DMS114 treated with DMSO at 0.1 percent for 48 hours (cell line): ENCODE data around the gene MARCHF3.
"Not testable (repeated sequence)": the region's sequence is repeated elsewhere in the genome, so short reads cannot be mapped to it uniquely, and the experiment has no call there.

Source experiments
- DNase-seq: peaks from one replicate; lab custom pipeline; 2025; ENCODE audit not compliant: unreplicated experiment; lab: John Stamatoyannopoulos, UW

MARCHF3 gene

DNA sequence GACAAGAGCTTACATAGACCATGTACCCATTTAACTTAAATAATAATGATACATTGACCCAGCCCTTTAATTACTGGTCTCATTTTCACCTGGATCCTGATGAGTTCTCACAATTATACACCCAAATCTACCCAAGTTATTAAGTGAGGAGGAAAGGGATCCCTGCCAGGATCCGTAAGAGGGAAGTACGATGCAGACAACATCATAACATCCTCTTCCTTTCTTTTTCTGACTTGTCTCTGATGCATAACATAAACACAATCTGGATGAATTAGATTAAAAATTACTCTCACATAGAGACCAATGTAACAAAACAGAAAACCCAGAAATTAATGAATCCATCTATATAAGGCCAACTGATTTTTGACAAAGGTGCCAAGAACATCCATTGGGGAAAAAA lies 17.0 kb downstream of the MARCHF3 start:
- DNase-seq, result no peak

DNA sequence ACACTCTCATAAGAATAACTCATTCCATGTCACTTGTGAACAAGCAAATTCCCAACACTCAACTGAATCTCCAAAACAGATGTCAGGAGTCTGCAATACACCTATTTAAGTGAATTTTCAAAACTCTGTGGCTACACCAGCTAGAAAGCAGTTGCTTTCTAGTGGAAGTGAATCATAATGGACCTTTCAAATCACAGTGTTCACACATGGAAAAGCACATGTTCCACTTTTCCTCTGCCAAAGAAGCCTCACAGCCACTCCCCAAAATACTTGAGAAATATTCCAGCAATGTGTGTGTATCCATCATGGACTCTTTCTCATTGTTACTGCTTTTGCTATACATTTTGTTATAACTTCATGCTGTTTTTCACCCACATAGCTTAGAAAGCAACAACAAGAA lies 17.4 kb downstream of the MARCHF3 start:
- DNase-seq, result no peak

DNA sequence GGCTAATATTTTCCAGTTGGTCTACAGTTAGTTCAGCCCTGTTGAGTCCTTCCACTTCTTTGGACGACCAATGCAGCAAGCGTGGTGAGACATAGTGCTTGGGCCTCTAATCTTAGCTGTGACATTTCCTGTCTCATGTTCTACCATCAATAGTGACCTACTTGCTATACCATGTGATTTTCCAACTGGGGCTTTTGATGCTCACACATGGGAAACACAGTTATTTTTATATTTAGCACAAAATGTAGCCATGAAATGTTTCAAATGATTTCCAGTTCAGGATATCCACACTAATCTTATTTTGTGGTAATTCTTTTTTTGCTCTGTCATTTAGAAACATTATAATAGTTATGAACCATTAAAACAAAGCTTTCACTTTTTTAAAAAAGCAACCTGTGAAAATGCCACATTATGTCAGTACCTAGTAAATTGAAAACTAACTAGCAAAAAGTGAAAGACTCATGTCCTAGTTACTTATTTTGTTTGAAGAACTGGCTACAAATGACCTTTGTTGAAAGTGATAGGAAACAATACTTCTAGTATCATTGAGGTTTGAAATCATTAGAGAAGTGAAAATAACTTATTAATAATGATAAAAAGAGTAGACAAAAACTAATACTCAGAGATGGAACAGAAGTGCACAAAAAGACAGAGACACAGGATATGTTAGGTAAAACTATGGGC lies 18.3 kb downstream of the MARCHF3 start:
- no peak for DNase-seq

DNA sequence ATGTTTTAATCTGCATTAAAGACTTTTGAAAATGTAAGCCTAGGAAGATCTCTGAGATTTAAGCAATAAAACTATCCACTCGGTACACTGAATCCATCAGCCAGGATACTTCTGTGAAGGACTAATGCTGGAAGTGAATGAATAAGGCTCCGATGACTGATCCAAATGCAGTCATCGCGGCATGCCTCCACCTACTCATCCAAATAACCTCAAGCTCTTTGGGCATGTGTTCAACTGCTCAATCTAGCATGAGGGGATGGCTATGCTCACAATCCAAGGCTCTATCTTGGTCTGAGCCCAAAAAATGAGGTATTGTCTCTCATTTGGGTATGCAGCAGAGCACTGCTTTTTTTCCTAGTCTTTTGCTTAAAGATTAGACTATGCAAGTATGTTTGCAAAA lies 19.2 kb downstream of the MARCHF3 start:
- DNase-seq, result no peak

DNA sequence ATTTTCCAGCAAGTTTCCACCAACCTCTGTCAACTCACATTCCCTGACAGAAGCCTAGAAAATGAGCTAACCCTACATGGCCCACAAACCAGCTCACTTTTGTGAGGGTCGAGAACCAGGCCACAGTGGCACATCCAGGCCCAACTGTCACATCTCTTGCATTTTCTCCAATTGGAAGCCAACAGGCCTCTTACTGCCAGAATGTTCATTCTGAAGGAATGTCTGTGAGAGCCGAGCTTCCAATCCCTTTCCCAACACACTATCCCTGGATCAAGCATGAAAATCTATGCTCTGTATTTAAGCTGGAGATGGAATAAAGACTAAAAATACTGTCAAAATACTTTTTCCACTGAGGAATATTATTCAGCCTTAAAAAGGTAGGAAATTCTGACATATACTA lies 20.0 kb downstream of the MARCHF3 start:
- DNase-seq, result no peak

DNA sequence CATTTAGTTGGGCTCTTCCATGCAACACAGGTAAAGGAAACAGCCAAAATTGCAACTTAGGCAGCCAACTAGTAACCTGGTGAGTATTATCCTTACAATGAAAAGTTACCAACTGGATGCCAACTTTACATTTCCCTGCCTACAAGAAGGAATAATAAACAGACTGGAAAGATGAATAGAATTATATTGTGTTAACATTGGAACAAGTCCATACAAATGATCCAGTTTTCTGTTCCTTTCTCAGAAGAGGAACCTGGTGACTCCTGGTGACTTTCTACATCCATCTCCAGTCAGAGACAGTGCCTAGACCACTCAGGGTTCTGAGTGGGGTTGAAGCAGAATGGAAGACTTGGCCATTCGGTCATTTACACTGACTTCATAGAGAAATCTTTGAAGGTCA lies 20.6 kb downstream of the MARCHF3 start:
- no peak for DNase-seq

DNA sequence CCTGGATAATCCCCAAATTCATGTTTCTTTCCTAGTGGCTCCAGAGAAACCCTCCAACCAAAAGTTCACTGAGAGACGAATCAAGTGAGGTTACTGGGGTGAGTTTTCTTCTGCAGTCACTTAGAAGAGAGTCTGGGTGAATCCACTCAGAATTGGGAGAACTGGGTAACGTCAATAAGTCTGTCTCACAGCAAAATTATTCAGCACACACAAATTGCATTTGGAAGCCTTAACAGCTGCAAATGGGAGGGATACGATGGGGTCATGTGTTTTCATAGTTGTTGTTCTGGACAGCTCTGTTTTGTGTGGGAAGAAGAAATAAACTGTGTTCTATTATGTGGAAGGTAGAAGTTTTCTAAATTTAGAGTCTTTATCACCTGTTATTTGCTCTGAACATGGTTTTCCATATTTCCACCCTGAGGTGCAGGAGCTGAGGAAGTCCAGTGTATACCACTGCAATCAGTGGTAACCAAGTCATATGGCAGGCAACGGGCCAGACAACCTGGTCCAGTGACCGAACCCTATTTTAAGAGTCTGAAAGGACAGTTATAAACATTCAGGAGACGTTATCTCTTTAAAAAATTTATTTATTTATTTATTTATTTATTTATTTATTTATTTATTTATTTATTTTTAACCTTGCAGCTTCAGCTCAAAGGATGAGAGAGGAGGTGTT lies 21.9 kb downstream of the MARCHF3 start:
- no peak for DNase-seq

DNA sequence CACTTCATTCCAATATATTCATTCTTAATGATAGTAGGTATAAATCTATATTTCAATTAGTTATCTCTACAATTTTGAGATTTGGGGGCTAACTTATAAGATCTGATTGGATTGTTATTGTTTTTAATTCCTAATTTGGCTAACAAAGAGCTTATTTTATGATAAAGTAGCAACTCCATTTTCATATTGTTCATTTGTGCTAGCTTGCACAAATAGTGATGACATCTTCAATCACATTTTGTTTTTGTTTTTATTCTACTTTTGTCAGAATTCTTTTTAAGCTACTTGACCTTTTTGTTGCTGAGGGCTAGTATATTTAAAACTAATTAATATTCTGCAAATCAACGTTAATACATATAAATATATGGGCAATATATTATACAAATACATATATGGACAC lies 22.8 kb downstream of the MARCHF3 start:
- no peak for DNase-seq

DNA sequence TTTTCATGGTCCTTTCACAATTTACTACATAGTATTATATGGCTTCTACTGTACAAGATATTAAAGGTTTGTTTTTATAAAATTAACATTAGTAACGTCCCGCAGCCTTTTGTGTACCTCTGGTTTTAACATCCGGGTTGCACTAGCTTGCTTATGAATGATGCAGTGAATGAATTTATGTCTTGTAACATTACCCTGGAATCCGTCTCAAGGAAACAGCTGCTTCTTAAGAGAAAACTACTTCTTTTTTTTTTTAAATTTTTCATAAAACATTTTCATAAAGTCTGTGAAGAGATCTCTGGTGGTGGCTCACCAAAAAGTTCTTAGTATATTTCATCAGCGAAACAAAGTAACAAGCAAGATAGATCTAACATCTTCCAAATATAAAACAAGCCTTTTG lies 23.6 kb downstream of the MARCHF3 start:
- DNase-seq, result no peak

DNA sequence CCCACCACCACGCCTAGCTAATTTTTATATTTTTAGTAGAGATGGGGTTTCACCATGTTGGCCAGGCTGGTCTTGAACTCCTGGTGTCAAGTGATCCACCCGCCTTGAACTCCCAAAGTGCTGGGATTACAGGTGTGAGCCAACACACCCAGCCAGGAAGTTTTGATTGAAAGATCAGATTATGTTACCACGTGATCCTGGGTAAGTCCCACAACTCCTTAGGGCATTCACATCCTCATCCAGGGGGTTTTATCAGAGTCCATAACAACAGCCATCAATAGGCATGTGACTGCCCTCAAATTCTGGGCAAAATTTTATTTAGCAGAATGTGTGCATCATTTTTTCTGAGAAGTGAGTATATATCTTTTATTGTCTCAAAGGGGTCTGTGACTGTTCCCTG lies 25.1 kb downstream of the MARCHF3 start:
- DNase-seq, result not testable (repeated sequence)

DNA sequence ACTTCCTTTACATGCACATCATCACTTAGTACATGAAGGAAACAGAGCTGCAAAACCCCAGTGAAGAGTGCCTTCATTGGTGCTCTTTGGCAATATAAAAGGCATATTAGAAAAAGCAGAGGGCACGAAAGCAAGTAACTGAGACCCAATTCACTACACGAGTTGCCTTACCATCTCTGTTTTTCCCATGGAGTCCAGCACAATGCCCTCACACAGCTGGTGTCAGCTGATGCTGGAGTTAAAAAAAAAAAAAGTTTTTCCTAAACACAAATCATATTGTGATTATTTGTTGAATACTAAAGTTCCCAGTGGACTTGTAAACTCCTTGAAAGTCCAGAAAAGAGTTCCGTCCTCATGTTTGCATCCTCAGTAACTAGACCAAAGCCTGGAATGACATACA lies 25.6 kb downstream of the MARCHF3 start:
- DNase-seq, result no peak

DNA sequence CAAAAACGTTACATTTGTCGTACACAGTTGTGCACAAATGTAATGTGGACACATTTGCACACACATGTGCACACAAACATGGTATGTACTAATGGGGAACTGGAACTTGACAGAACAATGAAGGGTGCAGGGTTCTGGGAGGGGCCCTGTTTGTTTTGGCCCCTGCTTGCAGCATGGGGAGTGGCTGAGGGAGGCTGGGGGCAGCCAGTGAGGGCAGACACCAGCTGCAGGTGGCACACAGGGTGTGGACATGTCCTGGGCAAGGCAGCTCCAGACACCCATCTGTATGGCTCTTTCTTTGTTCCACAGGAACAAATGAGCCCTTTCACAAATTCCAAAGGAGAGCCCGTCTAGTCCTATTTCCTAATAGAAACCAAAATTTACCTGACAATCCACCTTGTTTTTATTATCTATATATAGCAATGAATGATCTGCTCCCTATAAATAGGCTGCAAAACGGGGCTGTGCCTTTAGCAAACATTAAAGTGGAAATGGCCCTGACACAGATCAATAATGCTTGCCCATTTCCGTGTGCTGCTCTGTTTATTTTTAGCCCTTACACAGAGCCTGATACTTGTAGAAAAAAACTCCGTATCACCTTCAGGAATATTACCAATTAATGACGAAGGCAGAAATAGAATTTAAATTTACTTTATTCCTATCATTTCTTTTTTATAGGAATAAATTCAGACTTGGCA lies 26.4 kb downstream of the MARCHF3 start:
- DNase-seq, result no peak

DNA sequence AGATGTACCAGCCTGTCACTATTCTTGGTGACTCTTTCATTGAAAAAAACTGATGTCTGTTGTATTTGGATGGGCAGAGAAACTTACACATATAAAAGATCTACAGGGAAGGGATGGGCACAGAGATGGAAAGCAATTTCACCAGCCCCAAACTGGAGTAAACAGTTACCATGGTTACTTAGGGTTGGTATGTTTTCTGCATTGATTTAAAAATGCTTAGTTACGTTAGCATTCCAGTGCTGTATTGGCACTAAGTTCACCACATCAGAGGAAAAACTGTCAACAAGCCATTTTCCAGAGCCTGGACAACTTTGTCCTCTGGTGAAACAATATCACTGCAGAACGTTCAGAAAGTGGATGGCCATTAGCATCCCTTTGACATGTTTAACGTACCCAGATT lies 28.0 kb downstream of the MARCHF3 start:
- no peak for DNase-seq

DNA sequence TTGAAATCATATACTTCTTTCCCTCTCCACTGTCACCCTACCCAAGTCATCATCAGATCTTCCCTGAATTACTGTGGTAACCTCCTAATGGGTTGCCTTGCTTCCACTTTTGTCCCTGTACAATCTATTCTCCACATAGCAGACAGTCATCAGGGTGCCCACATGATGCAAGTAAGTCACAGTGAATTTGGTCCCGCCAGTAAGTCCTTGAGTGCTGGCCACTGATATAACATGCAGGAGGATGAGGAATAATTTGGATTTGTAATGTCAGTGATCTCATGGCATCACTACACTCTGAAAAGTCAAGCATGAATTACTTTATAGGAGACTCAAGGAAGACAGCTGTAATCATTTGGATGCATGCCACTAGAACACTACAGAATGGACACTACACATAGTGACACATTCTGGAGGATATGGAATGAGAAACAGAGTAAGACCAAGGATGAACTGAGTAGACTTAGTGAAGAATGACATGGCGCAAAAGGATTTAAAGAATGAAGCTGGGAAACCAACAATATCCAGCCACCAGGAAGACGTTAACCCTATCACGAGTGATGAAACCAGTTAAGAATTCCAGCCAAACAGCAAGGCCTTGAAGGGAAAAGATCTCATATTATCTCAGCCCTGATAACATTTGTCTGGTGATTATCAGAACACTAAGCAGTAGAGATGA lies 28.6 kb downstream of the MARCHF3 start:
- no peak for DNase-seq

DNA sequence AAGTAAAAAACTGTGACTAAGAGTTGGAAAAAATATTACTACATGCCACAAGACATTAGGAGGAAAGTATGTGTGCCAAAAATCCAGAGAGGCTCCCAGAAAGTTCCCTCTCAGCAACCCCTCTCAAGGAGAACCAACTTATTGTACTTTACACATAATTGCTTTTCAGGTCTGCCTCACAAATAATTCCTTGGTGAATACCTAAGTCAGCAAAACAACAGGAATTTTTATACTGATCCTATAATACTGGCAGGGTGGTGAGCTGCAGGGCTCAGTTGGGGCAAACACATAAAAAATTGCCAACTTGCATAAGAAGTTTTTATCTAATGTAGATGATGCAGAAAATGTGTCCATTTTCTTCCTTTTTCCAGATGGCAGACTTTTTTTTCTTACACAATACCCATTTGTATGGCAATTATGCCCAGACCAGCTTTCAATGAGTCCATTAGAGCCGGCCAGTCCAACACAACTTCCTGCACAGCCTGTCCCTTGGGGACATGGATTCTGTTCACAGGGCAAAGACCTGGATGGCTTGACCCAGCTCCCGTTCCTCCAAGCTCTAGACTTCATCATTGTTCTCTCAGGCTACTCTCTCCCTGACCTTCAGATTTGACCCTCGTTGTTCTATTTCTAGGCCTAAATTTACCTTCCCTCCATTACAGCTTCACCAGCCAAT lies 31.3 kb downstream of the MARCHF3 start:
- DNase-seq, result no peak

DNA sequence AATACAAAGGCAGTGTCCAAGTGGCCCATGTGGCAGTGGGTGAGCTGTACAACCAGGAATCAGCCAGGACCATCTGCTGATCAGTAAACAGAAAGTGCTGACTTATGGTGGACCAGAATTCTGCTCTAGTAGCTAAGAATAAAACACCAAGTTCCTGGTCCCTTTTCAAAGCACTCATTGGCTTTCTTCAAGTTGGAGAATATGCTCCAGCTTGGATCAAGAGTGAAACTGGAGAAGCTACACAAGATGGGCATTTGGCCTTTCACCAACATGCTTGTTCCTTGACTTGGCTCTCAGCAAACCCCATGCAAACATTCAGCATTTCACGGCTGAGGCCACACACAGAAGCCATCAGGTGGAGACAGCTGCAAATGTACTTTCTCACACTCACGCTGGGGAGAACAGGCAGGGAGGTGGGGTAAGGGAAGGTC lies 32.1 kb downstream of the MARCHF3 start:
- no peak for DNase-seq

DNA sequence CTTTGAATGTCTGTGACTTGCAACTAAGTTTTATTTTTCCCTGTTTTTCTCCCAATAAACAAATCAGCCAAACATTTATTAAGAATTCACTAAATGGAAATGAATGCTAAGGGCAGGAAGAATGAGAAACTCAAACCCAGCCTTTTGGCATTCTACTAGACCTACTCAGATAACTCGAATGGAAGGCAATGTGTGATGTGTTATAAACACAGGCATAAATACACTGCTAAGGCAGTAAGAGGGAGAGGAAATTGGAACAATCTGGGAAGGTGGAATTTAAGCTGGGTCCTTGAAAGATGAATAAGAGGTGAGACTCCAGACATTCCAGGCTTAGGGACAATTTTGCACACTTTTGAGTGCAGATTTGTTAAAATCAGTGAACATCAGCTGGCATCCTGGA lies 34.7 kb downstream of the MARCHF3 start:
- DNase-seq, result no peak

DNA sequence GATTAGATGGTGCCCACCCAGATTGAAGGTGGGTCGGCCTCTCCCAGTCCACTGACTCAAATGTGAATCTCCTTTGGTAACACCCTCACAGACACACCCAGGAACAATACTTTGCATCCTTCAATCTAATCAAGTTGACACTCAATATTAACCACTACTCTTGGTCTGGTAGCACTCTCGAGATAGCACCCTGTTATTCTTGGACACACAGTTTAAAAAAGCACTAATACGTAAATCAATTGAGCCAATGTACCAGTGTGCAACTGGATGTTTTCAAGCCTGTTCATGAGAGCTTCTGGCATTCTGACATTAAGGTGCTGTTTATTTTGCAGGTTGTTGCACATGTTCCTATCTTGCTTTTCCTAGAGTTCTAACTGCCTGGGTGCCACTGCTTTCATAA lies 35.3 kb downstream of the MARCHF3 start:
- DNase-seq, result no peak

DNA sequence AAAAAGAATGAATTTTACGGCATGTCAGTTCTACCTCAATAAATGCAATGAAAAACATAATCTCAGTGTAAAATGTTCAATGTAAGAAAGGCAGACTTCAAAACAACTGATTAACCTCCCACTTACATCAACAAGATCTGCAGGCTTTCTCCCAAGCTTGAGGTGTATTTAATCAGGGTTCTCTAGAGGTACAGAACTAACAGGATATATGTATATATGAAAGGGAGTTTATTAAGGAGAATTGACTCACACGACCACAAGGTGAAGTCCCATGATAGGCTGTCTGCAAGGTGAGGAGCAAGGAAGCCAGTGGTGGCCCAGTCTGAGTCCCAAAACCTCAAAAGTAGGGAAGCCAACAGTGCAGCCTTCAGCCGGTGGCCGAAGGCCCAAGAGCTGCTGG lies 35.9 kb downstream of the MARCHF3 start:
- DNase-seq, result no peak

DNA sequence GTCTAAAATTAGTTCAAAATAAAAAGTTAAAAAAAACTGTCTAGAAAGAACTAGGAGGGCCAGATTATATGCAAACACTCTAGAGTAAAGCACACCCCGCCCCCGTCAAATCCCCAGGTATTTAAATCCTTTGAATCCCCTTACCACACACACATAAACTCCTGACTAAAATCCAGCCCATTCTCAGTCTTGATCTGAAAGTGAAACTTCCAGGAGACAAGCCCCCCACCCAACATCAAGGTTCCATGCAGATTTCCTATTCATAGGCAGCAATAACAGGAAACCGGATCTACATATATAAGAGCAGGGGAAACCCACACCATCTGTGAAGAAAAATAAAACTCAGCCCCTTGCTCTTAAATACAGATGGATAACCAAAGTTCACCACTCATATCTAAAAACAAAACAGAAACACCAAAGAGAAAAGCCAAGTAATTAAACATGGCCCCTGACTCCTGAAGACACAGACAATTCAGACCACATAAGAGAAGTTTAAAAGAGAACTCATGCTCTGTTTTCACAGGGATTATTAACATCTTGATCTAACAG lies 42.3 kb downstream of the MARCHF3 start:
- DNase-seq, result no peak
